NCI-H1105 (cell line): ENCODE results near the gene NAPB.
"Not testable (repeated sequence)": the region's sequence is repeated elsewhere in the genome, so short reads cannot be mapped to it uniquely, and the experiment has no call there.

Experiments
- DNase-seq: peaks from one replicate; lab custom pipeline; 2025; lab: John Stamatoyannopoulos, UW

The NAPB gene

DNA sequence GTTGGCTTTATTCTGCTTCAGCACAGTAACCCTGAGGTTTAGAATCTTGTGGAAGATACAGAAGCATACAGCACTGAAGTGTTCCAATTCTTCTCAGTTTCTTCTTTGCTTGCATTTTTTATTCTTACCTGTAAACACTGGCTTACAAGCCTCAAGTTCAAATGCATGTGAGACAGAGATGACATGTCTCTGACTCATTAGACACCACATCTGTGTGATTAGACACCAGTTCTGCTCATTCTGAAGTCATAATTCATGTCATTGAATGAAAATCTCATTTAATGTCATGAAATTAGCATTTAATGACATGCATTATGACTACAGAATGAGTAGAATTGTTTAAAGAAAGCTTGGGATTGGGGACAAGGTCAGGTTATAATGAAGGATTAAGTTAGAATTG is 53.5 kb downstream of the NAPB start:
- DNase-seq = no peak

DNA sequence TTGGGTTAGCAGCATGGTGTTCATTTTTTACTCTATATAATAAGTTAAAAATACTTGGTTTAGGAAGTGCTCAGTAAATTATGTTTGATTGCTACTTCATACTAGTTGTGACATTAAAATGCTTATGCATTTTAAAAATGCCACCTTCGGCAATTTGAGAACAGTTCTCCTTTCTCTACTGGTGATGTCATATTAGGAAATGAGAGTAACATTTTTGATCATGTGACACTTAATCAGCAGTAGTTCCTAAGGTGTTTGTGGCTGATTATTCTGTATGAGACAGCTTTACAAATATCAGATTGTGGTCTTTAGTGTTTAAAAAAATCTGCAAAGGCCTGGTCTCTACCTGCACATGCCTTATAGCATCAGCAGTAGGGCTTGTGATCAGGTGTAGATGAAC is 54.9 kb downstream of the NAPB start:
- DNase-seq = no peak

DNA sequence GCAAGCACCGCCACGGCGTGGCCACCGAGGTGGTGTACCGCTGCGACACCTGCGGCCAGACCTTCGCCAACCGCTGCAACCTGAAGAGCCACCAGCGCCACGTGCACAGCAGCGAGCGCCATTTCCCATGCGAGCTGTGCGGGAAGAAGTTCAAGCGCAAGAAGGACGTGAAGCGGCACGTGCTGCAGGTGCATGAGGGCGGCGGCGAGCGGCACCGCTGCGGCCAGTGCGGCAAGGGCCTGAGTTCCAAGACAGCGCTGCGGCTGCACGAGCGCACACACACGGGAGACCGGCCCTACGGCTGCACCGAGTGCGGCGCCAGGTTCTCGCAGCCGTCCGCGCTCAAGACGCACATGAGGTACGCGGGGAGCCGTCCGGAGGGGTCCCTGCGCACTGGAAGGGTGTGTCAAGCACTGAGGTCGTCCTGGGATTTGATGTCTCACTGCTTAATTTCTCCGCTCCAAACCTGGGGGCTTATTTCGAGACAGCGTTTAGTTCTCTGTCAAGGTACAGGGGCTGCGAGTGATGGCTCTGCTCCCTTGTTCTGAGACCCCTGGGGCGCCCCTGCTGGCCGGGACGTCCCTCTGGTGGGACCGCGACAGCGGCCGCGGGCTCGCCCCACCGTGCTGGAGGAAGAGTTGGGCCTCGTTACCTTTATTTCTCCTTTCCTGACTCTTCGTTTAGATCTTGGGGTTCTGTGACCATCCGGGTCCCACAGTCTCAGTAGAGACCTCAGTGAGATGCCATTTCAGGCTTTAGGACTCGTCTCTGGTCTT is 55.7 kb downstream of the NAPB start:
- DNase-seq = no peak

DNA sequence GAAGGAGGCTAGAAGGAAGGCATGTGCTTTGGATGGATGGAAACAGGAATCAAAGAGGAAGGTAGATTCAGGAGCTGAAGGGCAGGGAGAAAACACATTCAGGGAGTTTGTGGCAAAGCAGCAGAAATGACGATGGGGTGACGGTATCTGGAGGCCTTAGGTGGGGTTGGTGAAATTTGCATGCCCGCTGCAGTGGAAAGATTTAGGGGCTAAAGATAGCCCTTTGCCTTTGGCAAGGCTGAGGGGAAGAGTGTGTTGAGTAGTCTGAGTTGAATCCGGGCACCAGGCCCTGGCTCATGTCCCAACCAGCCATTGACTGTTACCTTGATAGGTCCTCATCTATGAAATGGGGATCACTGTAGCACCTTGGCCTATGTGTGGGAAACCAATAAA is 58.0 kb downstream of the NAPB start:
- DNase-seq = no peak

DNA sequence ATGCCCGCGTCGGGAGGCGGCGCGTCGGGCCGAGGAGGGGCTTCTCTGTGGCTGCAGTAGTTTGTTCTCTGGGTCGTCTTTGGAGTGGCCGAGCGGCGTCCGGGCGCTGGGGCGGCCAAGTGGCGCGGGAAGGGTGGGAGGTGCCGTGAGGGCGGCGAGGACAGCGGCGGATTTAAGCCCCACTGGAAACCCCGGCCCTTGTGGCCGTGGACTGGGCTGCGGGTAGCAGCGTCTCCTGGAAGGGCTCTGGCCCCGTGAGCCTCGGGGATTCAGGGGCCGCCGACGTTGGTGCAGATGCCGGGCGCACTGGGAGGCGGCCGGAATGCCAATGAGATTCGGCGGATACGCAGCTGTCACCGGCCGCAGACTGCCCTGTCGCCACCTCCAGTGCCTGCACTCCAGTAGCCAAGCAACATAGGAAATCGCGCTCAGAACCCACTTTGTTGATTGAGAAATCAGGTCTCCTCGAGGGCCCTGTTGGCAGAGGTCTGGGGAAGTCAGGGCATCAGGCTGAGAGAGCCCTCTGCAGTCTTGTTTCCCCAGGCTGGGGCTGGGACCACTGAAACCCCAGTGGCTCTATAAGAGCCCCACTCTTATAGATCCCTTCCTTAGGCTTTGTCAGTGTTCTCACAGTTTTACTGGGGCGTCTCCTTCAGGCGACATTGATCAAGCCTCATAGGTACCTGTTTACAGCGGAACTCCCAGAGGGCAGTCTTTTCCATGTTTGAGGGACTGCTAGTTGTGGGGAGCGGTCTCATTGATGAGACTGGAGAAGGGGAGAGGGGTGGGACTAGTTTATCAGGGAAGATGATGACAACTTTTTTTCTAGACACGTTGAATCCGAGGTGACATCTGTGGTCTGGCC is 58.7 kb downstream of the NAPB start:
- peak; percentile 61 for DNase-seq

DNA sequence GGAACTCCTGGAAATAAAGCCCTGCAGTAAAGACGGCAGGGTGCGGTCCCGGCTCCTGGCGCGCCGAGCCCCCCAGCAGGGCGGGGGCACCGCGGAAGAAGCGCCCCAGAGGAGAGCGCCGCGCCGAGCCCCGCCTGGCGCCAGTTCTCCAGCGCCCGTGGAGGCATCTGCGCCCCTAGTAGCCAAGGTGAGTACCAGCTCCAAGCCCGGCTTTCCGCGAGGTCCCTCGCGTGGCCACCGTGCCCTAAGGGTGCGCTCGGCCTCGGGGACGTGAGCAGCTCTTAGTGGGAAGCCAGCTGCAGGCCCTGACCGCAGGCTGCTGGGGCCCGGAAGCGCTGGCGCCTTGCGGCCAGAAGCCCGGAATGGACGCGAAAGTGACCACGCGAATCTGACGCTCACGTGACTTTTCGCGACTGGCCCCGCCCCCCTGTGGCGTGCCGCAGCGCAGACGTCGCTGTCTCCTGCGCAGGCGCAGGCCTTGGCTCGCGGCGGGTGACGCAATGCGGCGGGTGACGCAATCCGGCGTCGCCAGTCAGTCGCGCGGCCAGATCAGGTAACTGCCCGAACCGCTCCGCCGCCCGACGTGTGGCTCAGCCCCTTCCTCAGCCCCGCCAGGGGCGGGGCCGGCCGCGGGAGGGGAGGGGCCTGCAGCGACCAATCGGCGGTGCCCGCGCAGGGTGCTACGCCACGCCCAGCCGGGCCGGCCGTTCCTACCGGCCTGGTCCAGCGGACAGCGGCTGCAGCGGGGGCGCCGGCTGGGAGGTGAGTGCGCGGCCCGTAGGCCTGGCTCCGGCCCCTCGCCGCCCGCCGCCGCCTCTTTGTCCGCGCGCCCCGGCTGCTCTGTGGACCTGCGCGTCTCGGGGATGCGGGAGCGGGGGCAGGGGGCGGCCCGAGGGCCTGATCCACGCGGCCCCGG is 59.6 kb downstream of the NAPB start, which contains the start of gene GZF1:
GZF1 (plus strand) TSS at position 707 of the 916 bp plus-strand sequence. CDS start 2,202 bp downstream, outside the sequence.
- peak; percentile 97 for DNase-seq

DNA sequence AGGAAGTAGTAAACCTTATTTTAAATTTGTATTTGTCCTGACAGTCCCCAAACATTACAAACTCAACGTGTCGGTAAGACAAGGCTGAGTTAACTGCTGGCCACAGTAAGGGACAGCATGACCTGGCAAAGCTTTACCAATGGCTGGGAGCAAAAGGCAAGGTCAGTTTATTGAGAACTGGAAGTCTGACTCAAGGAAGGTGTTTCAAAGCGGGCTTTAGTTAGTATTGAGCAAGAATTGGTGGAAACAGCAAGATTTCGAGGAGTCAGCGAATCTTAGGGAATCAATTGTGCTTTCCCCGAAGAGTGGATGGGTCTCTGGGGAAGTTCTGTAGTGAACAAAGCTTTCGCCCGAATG is 60.2 kb downstream of the NAPB start:
- no peak for DNase-seq

DNA sequence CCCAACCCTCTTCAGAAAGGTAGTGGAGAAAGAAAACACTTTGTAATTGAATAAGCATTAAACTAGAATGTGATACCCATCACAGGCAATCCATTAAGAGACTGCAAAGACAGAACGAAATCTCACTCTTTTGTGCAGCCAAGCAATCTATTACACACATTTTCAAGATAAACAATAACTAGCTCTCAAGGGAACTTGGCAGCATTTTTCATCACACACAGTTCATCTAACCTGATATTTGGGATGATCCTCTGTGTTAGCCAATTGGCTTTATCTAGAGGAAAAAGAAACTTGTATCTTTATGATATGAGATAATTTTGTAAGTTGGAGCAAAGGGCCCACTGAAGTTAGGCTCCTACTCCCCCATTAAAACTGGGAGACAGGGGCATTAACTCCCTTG is 60.8 kb downstream of the NAPB start:
- no peak for DNase-seq

DNA sequence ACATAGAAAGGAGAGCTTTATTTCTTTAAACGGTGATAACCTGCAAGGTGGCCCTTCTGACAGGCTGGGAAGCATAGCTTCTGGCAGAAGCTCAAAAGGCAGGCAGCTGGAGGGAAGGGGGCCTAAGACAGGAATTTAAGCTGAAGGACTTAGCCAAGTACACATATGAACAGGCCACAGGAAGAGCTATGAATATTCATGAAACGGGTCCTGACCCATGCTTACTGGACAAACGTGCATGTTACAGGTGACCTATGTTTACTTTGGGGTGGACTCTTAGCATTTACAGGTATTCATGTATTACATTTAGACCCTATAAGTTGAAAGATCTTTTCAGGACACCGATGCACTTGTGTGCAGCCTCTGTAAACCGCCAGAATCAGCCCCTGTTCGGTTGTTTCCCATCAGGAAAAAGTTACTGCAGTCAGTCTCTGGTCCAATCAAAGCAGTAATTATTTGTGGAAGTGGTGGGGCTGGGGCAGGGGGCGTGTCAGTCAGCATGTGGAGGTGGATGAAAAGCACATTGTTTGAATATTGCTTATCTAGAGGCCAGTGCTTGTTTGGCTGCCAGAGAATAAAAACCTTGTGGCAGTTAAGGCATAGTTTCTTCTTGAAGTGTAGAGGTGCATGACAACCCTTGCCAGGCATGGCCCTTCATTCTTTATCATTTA is 62.2 kb downstream of the NAPB start:
- no peak for DNase-seq

DNA sequence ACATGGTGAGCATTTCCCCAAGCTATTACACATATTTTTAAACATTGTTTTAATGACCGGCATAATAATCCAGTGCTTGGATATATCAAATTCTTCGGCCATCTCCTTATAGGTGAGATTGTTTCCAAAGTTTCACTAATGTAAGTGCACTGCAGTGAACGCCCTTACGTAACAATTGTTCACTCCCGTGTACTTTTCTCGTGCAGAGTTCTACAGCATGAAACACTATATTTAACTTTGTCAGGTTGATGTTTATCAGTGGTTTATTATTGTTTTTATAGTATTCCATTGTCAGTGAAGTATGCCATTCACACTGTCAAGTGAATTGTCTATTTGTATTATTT is 62.8 kb downstream of the NAPB start:
- DNase-seq = no peak

DNA sequence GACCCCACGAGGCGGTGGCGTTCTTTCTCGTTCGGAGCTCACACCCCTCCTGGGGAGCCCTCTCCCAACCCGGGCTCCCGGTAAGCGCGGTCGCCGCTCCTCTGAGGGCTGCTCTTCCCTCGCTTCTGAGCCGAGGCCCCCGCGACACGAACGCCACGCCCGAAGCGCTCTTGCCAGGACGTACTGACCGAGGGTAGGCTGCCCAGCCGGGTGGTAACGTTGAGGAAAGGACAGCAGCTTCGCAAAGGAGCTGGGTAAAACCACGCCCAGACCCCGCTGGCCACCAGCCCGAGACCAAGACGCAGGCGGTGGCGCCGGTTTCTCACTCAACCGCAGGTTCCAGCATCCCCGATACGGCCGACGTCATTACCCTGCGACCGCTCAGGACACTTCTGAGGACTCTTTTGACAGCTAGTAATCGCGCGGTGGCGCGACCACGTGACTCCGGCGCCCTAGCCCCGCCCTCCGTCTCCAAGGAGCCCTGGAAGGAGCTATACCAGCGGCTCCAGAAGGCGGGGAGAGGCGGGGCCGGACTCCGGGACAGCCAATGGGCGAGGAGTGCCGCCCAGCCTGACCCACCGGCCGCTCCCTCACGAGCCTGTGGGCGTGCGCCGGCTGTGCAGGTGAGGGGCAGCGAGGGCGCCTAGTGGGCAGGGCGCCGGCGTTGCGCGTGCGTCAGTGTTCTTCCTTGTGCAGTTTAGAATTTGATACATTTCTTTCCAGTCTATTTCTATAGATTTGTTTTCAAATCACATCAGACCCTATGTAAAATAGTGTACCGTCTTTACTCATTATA is 63.3 kb downstream of the NAPB start:
- peak; percentile 99 for DNase-seq

DNA sequence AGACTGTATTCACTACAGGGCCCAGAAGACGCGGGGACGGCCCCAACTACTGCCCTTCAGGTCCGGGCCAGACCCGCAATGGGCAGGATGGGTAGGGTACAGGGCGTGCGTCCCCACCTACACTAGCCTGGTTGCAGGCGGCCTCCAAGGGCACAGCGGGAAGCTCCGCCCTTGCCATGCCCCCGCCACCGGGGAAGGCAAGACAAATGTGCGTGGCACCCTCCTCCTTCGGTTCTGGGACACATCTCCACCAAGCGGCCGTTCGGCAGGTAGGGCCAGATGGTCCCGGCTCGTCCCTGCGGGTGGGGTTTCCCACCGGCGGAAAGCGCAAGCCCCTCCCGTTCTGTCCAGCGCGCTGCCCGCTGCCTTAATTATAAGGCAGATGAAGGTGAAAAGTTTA is 65.1 kb downstream of the NAPB start:
- no peak for DNase-seq

DNA sequence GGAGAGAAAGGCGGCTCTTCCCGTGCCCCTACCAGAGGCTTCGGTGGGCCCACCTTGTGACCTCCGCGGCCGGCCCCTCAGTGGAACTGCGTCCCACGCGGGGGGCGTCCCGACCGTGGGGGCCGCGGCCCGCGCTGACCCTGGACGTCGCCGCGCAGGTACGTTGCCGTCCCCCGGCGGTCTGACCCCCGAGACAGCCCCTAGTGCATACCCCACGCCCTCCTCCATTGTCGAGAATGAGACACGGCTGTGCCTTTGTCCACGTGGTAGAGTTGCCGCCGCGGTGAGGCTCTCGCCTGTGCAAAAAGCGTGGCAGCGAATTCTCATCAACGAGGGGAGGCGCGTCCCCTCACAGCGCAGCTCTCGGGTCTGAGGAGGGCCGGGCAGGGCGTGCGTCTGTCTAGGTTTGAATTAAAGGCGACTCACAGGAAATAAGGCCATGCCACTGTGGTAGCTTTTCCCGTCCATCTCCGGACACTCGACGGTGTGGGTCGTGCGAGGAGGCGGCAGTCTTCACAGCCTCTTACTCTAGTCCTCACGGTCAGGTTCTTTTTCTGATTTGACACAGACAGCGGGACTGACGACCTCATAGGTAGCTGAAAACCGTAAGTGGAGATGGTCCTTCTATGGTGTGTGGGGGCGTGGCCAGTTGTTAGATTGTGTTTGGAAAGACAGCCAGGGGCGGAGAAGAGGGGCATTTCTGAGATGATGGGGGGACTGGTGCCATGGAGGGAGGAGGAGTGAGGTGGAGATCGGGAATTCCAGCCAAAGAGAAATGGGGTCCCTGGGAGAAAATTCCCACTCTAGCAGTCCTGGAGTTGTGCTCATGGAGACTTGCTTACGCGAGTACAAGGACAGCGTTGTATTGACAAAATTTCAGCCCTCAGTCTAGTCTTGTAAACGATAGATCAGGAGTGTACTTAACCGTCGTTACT is 70.1 kb downstream of the NAPB start:
- DNase-seq = peak; percentile 28

DNA sequence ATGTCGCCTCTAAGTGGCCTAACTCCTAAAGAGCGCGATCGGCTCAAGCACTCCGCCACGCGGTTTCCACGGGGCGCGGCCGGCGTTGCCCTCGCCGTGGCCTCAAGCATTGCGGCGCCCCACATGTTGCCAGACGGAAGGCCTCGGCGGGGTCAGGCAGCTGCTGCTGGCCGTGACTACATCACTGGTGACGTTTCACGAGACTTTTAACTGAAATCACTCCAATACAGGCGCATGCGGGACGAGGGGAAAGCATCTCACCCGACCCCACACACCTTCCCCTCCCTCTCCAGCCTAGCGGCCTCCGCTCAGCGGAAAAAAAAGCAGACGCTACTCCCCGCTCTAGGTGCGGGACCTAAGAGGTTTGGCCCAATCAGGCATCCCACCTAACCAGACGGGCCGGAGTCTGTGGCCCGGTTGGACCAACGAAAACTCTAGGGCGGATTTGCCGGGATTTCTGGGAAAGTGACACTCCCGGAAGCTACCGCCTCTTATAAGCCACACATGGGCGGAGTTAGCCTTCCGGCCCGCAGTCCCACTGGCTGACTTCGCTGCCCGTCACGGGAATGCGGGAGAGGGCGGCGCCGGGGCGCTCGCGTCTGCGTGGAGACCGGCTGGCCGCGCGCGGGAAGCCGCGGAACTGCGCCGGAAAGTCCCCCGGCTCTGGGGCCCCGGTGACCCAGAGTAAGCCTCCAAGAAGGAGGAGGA is 70.9 kb downstream of the NAPB start, which contains the start of gene NXT1:
NXT1 (plus strand) TSS at position 596 of the 708 bp plus-strand sequence. CDS start 3,251 bp downstream, outside the sequence.
- peak; percentile 97 for DNase-seq

DNA sequence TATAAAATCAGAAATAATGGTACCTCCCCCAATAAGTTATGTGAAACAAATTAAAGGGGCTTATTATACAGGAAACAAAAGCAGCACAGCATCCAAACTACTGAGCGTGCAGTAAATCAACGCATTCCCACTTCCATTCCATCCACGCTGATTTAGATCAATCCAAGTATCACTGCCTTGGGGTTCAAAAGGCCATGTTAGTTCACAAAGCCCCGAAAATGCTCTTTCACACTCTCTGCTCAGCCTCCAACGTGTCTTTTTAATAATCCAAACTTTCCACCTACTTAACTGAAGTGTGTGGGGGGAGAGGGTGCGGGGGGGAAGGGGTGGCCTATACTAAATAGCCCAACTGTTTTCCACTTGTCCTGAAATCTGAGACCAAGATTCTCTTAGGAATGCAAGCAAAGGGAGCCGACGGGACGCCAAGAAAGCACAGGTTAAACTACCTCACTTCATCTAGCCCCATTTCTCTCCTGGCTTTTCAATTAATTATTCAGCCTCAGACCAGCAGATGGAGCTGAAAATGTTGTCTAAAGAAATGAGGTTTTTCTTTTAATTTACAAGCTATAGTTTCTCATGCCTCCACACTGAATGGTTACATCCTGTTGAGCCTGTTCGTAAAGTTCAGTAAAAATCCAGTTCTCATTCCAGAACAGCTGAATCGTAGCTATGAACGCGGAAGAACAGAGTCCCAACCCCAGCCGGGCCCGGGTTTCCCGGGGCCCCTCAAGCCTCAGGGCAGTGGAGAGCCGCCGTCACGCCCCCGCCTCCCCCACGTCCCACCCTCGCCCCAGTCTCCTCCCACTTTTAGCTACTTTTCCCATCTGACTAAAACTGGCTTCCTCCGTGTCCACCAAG is 71.7 kb downstream of the NAPB start:
- peak; percentile 64 for DNase-seq

DNA sequence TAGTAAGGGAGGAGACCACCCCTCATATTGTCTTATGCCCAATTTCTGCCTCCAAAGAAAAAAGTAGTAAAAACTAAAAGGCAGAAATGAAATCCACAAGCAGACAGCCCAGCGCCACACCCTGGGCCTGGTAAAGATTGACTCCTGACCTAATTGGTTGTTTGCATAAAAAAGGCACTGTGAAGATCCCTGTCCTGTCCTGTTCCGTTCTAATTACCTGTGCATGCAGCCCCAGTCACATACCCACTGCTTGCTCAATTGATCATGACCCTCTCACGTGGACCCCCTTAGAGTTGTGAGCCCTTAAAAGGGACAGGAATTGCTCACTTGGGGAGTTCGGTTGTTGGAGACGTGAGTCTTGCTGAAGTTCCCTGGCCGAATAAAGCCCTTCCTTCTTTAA is 72.8 kb downstream of the NAPB start:
- DNase-seq = not testable (repeated sequence)

DNA sequence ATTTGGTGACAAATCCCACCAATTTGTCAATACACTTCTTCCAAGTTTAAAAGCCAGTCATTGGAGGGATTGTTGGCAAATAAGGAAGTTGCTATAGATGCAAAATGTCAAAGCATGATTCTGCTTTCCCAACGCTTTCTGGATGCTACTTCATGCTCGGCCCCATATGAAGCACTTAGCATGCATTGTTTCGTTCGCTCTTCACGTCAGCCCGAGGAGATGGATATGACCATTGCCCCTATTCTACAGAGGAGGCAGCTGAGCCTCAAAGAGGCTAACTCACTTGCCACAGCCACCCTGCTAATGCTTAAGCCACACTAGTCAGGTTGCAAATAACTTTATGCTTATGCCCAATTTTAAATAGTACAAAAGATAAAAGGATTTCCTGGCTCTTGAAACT is 73.5 kb downstream of the NAPB start:
- DNase-seq = no peak

DNA sequence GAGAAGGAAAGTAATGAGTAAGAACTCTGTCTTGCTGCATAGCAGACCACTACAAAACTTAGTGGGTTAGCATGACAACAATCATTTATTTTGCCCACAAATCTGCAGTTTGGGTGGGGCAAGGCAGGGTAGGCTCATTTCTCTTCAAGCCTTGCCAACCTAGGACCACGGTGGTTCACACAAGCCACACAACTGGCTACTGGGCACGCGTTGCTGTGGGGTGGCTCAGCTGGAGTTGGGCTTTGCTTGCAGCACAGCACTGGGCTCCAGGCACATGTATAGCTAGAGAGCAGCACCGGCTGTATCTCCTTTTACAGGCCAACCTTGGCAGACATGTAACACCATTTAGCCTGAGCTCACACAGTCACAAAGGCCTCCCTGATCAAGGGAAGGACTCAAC is 75.3 kb downstream of the NAPB start:
- DNase-seq = no peak
